NCI-H187 (cell line): Measurements from ENCODE around the gene PPP1R1B.
"Not testable (repeated sequence)": the region's sequence is repeated elsewhere in the genome, so short reads cannot be mapped to it uniquely, and the experiment has no call there.

Source experiments
- DNase-seq, 2 experiments: peaks; one replicate each; lab custom pipeline; 2025; lab: John Stamatoyannopoulos, UW

PPP1R1B gene

DNA sequence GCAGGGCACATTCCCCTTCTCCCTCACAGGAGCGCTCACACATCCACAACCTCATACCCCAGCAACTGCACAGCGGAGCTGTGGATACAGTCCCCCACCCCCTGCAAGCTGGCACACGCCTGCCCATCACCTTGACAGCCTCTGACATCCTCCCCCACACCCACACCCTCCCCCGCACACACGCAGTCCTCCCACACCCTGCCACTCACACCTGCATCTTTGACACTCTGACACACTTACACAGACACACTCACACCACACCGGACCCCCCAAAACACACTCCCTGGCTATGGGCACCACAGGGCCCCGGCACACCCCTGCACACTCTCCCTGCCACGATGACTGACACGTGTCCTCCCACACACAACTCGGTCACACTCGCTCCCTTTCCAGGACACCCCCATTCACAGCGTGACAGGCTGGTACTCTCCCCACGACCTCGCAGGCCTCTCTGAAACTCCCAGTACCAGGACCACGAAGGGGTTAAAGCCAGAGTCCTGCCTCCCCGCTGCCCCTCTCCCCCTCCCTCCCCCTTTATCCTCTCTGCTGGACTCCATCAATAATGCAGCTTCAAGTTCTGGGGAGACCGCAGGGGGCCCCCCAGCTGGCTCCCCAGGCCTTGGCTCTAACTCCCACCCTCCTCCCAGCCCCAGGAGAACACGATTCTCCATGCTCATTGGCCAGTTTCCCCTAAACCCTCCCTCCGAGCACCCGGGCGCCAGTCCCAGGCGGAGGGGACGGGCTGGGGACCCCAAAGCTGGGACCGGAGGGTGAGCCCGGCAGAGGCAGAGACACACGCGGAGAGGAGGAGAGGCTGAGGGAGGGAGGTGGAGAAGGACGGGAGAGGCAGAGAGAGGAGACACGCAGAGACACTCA, at the start of gene PPP1R1B:
Gene PPP1R1B, plus strand, starts transcription at position 782 of the 876 bp plus-strand sequence. CDS start 441 bp downstream, outside the sequence.
- no peak for DNase-seq

GRCh38 chr17:39578272-39578671, 48.5 kb upstream of the PPP1R1B start:
- DNase-seq = no peak

DNA sequence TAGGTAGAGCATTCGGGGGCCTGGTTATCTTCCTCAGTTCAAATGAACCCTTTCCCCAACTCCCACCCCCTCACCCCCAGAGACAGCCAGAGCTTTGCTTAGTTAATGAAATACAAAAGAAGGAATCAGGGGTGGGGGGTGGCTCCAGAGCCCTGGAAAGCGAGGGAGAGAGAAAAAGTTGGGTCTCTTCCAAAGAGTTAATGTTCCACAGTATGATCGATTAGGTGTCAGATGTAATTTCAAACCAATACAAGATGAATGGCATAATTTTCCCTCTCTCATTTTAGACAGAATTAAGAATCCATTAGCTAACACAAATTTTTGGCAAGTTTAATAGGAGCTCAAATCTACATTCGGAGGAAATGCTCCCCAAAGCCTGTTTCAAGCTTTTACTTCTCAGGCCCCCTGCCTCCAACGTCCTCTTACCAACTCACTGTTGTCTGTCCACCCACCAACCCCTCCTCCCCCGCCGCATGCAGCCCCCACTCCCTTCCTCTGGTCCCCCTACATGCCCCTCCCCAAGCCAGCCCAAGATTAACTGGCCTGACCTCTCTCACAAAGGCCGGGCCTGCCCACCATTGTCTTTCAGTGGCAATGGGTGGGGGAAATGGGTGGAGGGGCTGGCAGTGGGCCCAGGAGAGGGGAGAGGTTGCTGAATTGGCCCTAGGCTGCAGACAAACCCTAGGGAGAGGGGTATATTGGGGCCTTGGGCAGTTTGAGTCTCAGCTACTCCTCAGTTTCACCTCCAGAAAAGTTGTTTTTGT, 47.3 kb upstream of the PPP1R1B start:
- DNase-seq = no peak

DNA sequence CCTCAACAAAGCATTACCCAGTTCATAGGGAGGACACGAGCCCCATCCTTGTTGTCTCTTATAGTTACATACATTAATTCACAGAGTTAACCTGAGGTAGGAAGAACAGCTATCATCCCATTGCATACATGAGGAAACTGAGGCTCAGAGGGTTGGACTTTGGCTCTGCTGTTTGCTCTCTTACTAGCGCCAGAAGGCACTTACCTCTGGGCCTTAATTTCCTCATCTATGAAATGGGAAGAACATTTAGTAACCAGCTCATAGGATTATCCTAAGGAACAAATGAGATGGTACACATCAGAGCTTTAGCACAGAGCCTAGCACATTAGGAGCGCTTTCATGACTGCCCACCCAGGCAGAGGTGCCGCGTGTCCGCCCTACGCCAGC, 46.7 kb upstream of the PPP1R1B start:
- DNase-seq = no peak

- DNase-seq = no peak
These were observed 45.5 kb upstream of the PPP1R1B start for GRCh38 chr17:39581071-39581758.

GRCh38 chr17:39581759-39582085, 45.0 kb upstream of the PPP1R1B start:
- DNase-seq = no peak

DNA sequence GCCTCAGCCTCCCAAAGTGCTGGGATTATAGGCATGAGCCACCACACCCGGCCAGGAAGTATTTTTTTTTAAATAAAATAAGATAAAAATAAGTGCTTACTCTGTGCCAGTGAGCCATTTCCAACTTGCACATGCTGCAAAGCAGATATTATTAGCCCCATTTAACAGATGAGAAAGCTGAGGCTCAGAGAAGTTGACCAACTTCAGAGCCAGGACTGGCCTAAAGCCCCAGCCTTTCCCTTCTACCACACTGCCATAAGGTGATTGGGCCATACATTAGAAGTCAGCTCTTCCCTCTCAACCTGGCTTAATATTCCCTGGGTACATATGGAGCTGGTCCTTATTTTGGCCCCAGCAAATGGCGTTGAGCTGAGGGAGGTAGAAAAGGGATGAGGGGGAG, 44.1 kb upstream of the PPP1R1B start:
- no peak for DNase-seq

- DNase-seq = not testable (repeated sequence)
These were observed 36.6 kb upstream of the PPP1R1B start for GRCh38 chr17:39590180-39590579.

DNA sequence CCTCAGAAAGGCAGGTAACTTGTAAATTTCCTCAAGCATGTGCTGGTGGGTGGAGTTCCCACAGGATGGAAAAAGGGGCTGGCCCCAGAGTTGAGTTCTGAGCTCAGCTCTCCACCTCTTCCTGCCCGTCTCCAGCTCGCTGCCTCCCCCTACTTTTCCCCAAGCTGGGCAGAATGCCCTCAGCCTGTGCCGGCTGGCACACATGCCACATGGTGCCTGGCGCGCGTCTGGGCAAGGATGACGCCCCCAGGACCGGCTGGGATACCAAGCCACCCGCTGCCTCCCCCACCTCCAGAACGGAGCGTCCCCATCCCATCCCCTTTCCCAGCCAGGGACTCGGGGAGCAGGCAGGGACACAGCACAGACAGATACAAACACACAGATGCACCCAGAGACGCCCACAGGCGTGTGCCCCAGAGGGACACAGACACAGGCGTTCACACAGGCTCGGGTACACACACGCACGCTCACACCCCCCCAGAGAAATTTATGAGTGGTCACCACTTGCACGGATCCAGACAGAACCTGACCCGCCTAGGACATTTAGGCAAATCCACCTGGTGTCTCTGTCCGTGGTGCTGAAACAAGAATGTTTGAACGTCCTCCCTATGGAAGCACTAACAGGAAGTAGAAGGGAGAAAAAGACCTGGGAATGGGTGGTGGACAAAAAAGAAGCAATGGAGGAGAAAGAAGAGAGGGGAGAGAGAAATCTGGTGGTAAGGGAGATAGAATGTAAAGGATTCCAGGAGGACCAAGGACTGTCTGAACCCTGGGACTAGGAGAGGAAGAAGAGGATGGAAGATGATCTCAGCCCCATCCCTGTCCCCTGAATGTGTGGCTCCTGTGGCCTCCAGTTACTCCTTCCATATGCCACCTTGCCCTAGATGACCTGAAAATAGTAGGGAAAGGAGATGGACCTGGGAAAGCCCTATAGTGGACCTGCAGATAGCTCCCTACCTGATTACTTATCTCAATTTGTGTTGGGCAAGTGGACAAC, 34.5 kb upstream of the PPP1R1B start:
- no peak for DNase-seq

DNA sequence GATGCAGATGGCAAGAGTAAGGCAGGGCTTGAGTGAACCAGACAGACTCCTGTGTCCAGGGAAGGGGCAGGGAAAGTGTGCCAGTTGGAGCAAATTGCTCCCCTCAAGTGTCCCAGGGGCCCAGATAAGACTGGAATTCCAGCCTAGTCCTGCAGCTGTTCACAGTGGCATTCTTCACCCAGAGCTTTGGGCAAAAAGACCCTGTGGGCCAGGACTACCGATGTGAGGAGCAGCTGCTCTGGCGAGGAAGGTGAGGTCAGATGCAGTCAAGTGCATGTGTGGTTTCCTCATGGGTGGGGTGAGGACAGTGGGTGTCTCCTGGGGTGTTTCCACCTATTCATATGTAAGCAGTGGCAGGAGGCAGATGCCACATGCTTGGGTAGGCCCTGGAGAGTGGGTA, 33.4 kb upstream of the PPP1R1B start:
- DNase-seq = no peak

- DNase-seq = no peak
These were observed 31.5 kb upstream of the PPP1R1B start for GRCh38 chr17:39595294-39595693.

GRCh38 chr17:39595928-39596510, 30.7 kb upstream of the PPP1R1B start:
- no peak for DNase-seq

- DNase-seq = no peak
These were observed 30.0 kb upstream of the PPP1R1B start for GRCh38 chr17:39596543-39597267.

GRCh38 chr17:39597372-39598046, 29.2 kb upstream of the PPP1R1B start:
- DNase-seq = no peak

GRCh38 chr17:39598047-39598481, 28.7 kb upstream of the PPP1R1B start:
- no peak for DNase-seq

- no peak for DNase-seq
These were observed 28.1 kb upstream of the PPP1R1B start for GRCh38 chr17:39598630-39599003.

DNA sequence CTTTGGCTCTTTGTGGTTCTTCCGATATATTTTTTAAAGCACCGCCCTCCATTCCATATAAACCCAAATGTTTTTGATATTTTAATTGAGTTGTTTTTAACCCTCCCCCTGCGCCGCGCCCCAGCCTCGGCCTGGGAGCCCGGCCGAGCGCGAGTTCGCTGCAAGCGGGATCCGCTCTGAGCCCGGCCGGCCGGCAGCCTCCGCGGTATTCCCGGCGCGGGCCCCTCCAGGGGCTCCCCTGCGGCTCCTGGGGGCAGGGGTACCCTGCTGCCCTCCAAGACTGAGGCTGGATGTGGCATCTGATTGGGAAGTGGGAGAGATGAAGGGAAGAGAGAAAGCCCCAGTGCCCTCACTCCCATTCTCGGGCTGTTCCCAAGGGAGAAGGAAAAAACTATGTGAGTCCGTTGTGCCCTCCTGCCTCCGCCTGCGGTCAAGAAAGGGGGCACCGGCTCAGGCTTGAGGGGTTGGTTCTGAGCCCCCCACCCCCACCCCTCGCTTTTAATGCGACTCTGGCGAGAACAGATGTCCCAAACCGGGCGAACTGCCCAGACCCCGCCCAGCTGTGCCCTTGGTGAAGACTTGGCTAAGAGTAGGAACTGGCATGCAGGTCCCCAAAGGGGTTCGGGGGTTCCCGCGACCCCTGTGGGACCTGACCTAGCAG, 27.6 kb upstream of the PPP1R1B start:
- no peak for DNase-seq

GRCh38 chr17:39599665-39600231, 27.0 kb upstream of the PPP1R1B start:
- DNase-seq = no peak
